GM12878 (cell line): ENCODE measurements around the gene DPP6. TPM values are rescaled to one million over a fixed set of nuclear protein-coding genes. Genes with fewer than 3 reads are reported as not detected.

Experiments used
- ATAC-seq: fragments of 200-7000 bp; cut with Tn5 transposase; 3 replicates; pipeline ENCODE4 v1.9.1; 2020; ENCODE audit warnings: mild to moderate bottlenecking, moderate library complexity
- BruUV-seq: library from RNA; stranded (reverse); fragments of 400-500 nt; replicated peaks from 2 replicates; lab custom pipeline; 2021; lab: Mats Ljungman, UMichigan
- CTCF ChIA-PET: fragments of 300-600 bp; sonication (Branson Sonifier 250); formaldehyde crosslinking; extraction: SDS; loops from one replicate; lab custom pipeline; 2021; ENCODE audit warnings: inconsistent platforms; lab: Yijun Ruan, JAX
- POLR2A ChIA-PET: fragments of 350-600 bp; formaldehyde crosslinking; extraction: SDS; loops from one replicate; lab custom pipeline; 2021; ENCODE audit warnings: inconsistent platforms; lab: Charles Lee
- RAD21 ChIA-PET: fragments of 300-600 bp; sonication (Branson Sonifier 250); formaldehyde crosslinking; loops from one replicate; lab custom pipeline; 2023; ENCODE audit warnings: antibody characterized with exemption; ENCODE audit not compliant: unreplicated experiment; lab: Charles Lee
- SMC1A ChIA-PET: fragments of 300-600 bp; sonication (Branson Sonifier 250); formaldehyde crosslinking; loops from one replicate; lab custom pipeline; 2023; ENCODE audit not compliant: unreplicated experiment, uncharacterized antibody; lab: Charles Lee
- DNase-seq: peaks from one replicate; pipeline ENCODE4 v3.0.0-alpha.2; 2011; ENCODE audit warnings: low read depth, low spot score
- FAIRE-seq: peaks from 3 replicates; lab custom pipeline; 2011; peaks lifted over from hg19 to GRCh38; lab: Jason Lieb, UNC
- H2AFZ ChIP-seq: 2 replicates; pipeline ENCODE4 v1.6.0; 2011; ENCODE audit warnings: low read depth, low read length, control low read depth; ENCODE audit not compliant: control insufficient read depth
- H3K27ac ChIP-seq: 2 replicates; pipeline ENCODE4 v1.5.1; 2011; ENCODE audit warnings: control low read depth; ENCODE audit not compliant: control insufficient read depth, insufficient read depth
- H3K27me3 ChIP-seq, 2 experiments: replicated peaks in 1 of 2; 2 replicates each; pipeline versions ENCODE4 v1.6.0 to v1.6.1; 2011; ENCODE audit warnings: low read length in 1 of 2; ENCODE audit not compliant: control insufficient read depth in 2 of 2, insufficient read depth in 2 of 2
- H3K36me3 ChIP-seq, 2 experiments: 2 replicates each; pipeline ENCODE4 v1.5.1; 2011; ENCODE audit warnings: low read length in 1 of 2; ENCODE audit not compliant: control insufficient read depth in 2 of 2, insufficient read depth in 2 of 2
- H3K4me1 ChIP-seq: 2 replicates; pipeline ENCODE4 v1.6.1; 2011; ENCODE audit warnings: mild to moderate bottlenecking, low read length, moderate library complexity, mixed read lengths; ENCODE audit not compliant: control insufficient read depth, insufficient read depth
- H3K4me2 ChIP-seq: 2 replicates; pipeline ENCODE4 v1.6.0; 2011; ENCODE audit warnings: control low read depth; ENCODE audit not compliant: control insufficient read depth, insufficient read depth
- H3K4me3 ChIP-seq: fragments of 200-600 bp; sonication (generic); 2 replicates; pipeline ENCODE4 v1.5.1; 2016
- H3K79me2 ChIP-seq: 2 replicates; pipeline ENCODE4 v1.6.0; 2011; ENCODE audit warnings: low read length; ENCODE audit not compliant: control insufficient read depth, insufficient read depth
- H3K9ac ChIP-seq: 2 replicates; pipeline ENCODE4 v1.8.0; 2011; ENCODE audit warnings: low read length, control low read depth, mixed read lengths; ENCODE audit not compliant: control insufficient read depth, insufficient read depth
- H3K9me3 ChIP-seq: replicated peaks from 3 replicates; pipeline ENCODE4 v1.5.1; 2011; ENCODE audit warnings: mild to moderate bottlenecking, low read length; ENCODE audit not compliant: control insufficient read depth, insufficient read depth
- H4K20me1 ChIP-seq: 2 replicates; pipeline ENCODE4 v1.6.0; 2011; ENCODE audit not compliant: control insufficient read depth, insufficient read depth
- MEF2B ChIP-seq: fragments of 450-650 bp; IDR thresholded peaks from 2 replicates; pipeline ENCODE4 v1.6.1; 2018; ENCODE audit warnings: mild to moderate bottlenecking, moderate library complexity; ENCODE audit not compliant: partially characterized antibody, poor library complexity, severe bottlenecking
- MYB ChIP-seq: fragments of 150-350 bp; IDR thresholded peaks from 2 replicates; pipeline ENCODE4 v1.6.1; 2014; ENCODE audit warnings: mild to moderate bottlenecking, low read depth, low read length, borderline replicate concordance
- NKRF ChIP-seq: fragments of 450-650 bp; conservative IDR thresholded peaks from 2 replicates; pipeline ENCODE4 v1.6.1; 2017; ENCODE audit warnings: mild to moderate bottlenecking, moderate library complexity
- WGBS: methylation state at CpG from one replicate; pipeline ENCODE4 v1.1.6; 2016; ENCODE audit warnings: low lambda C conversion rate; ENCODE audit not compliant: insufficient replicate concordance, insufficient coverage; ENCODE audit errors: missing lambda C conversion rate; 5-methylcytosine and 5-hydroxymethylcytosine counted together
- in situ Hi-C: fragments of 300-500 bp; cut with MboI; formaldehyde crosslinking; loops from 9 replicates; pipeline ENCODE4 v1.14.3; 2018; ENCODE audit warnings: mixed read lengths
- intact Hi-C: fragments of 100-400 bp; cut with micrococcal nuclease; formaldehyde crosslinking; loops from one replicate; pipeline ENCODE4 v1.14.2; 2022; ENCODE audit not compliant: unreplicated experiment
- polyA plus RNA-seq, 11 experiments: library from polyadenylated mRNA; depleted of rRNA in 4 of 11; unstranded in 6 of 11; stranded (reverse) in 5 of 11; fragments of >200 nt; fragmentation: Nextera tagmentation in 4 of 11; fragmentation: Illumina TruSeq in 1 of 11; extraction: Ambion mirVana in 4 of 11; extraction: Trizol in 1 of 11; gene quantifications; 1 replicate in 1 of 11; 2 replicates in 10 of 11; pipeline versions ENCODE4 v1.2.1 to v1.2.3, GENCODE V29; 2011 to 2016; ENCODE audit warnings: inconsistent platforms in 2 of 11, missing spikeins in 2 of 11, low read depth in 1 of 11
- total RNA-seq, 4 experiments: library from RNA; depleted of rRNA in 3 of 4; stranded (reverse); fragments of >200 nt in 3 of 4; fragmentation: Illumina TruSeq in 1 of 4; extraction: Trizol in 1 of 4; gene quantifications; 2 replicates each; pipeline versions ENCODE4 v1.2.1 to v1.2.3, GENCODE V29; 2013 to 2021
- TF ChIP-seq, protein P1 (sequence below): fragments of 450-650 bp; IDR thresholded peaks from 2 replicates; pipeline ENCODE4 v1.6.1; 2017; ENCODE audit warnings: mild to moderate bottlenecking
- TF ChIP-seq, protein P2 (sequence below): fragments of 450-650 bp; IDR thresholded peaks from 2 replicates; pipeline ENCODE4 v1.6.1; 2017; ENCODE audit warnings: mild to moderate bottlenecking, low read depth, inconsistent platforms; ENCODE audit not compliant: poor library complexity, severe bottlenecking

DPP6 gene
- total and polyA plus RNA-seq, 10 of the 15 experiments (the other 5 are each of a cell fraction or from before 2014, with no cell fraction given) = not detected

GRCh38 chr7:154695836-154696235 is 643.6 kb downstream of the DPP6 start:
- no peaks in the 10 kb centered on the region for H3K36me3 ChIP-seq
- CTCF ChIA-PET = no interaction called here
- FAIRE-seq (no peak), ATAC-seq (no peak), DNase-seq (no peak)
- POLR2A ChIA-PET = no interaction called here
- RAD21 ChIA-PET = no interaction called here
- TF ChIP-seq MEF2B (no peak), MYB (no peak), NKRF (no peak)
- TF ChIP-seq, protein P1, sequence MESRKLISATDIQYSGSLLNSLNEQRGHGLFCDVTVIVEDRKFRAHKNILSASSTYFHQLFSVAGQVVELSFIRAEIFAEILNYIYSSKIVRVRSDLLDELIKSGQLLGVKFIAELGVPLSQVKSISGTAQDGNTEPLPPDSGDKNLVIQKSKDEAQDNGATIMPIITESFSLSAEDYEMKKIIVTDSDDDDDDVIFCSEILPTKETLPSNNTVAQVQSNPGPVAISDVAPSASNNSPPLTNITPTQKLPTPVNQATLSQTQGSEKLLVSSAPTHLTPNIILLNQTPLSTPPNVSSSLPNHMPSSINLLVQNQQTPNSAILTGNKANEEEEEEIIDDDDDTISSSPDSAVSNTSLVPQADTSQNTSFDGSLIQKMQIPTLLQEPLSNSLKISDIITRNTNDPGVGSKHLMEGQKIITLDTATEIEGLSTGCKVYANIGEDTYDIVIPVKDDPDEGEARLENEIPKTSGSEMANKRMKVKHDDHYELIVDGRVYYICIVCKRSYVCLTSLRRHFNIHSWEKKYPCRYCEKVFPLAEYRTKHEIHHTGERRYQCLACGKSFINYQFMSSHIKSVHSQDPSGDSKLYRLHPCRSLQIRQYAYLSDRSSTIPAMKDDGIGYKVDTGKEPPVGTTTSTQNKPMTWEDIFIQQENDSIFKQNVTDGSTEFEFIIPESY = no peak
- TF ChIP-seq, protein P2, sequence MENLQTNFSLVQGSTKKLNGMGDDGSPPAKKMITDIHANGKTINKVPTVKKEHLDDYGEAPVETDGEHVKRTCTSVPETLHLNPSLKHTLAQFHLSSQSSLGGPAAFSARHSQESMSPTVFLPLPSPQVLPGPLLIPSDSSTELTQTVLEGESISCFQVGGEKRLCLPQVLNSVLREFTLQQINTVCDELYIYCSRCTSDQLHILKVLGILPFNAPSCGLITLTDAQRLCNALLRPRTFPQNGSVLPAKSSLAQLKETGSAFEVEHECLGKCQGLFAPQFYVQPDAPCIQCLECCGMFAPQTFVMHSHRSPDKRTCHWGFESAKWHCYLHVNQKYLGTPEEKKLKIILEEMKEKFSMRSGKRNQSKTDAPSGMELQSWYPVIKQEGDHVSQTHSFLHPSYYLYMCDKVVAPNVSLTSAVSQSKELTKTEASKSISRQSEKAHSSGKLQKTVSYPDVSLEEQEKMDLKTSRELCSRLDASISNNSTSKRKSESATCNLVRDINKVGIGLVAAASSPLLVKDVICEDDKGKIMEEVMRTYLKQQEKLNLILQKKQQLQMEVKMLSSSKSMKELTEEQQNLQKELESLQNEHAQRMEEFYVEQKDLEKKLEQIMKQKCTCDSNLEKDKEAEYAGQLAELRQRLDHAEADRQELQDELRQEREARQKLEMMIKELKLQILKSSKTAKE = no peak
- no peak overlapping the region for H3K4me2 ChIP-seq
- no peaks in the 10 kb centered on the region for H3K27me3 ChIP-seq
- SMC1A ChIA-PET = no interaction called here
- H4K20me1 ChIP-seq = no peaks in the 10 kb centered on the region
- in situ Hi-C loops = no loop called here
- no TSS peak for BruUV-seq
- no peak overlapping the region for H2AFZ ChIP-seq
- no peak overlapping the region for H3K9ac ChIP-seq
- H3K4me3 ChIP-seq = no peak overlapping the region
- WGBS = 52% methylated on average over 14 of the region's 14 CpGs
- no peaks in the 10 kb centered on the region for H3K4me1 ChIP-seq
- H3K27ac ChIP-seq = no peak overlapping the region
- intact Hi-C loops = no loop called here
- H3K79me2 ChIP-seq = no peaks in the 10 kb centered on the region
- H3K9me3 ChIP-seq = no peaks in the 10 kb centered on the region
